CD4-positive, alpha-beta T cell treated with Interleukin-6 for 4 hours (primary cell): Measurements from ENCODE around the gene MYLK.
"Not testable (repeated sequence)": the region's sequence is repeated elsewhere in the genome, so short reads cannot be mapped to it uniquely, and the experiment has no call there.

ENCODE experiments used
- DNase-seq: peaks from one replicate; pipeline ENCODE4 v3.0.0-alpha.2; 2020; ENCODE audit warnings: mixed read lengths

The MYLK gene

GRCh38 chr3:123611674-123612073 is 272.5 kb downstream of the MYLK start:
- not testable (repeated sequence) for DNase-seq

GRCh38 chr3:123611082-123611481 is 273.1 kb downstream of the MYLK start:
- DNase-seq, result no peak

- DNase-seq, result no peak
Measured at GRCh38 chr3:123610331-123610730, 273.8 kb downstream of the MYLK start.

- no peak for DNase-seq
Measured at GRCh38 chr3:123609063-123609462, 275.1 kb downstream of the MYLK start.

- no peak for DNase-seq
Measured at GRCh38 chr3:123608263-123608937, 275.7 kb downstream of the MYLK start.

- no peak for DNase-seq
Measured at GRCh38 chr3:123606527-123606926, 277.6 kb downstream of the MYLK start.

GRCh38 chr3:123605789-123606234 is 278.3 kb downstream of the MYLK start:
- DNase-seq, result no peak

- not testable (repeated sequence) for DNase-seq
Measured at GRCh38 chr3:123603153-123603552, 281.0 kb downstream of the MYLK start.

GRCh38 chr3:123602325-123602724 is 281.8 kb downstream of the MYLK start:
- DNase-seq, result no peak

- DNase-seq, result not testable (repeated sequence)
Measured at GRCh38 chr3:123600863-123601262, 283.3 kb downstream of the MYLK start.

GRCh38 chr3:123597561-123597960 is 286.6 kb downstream of the MYLK start:
- no peak for DNase-seq

GRCh38 chr3:123595396-123596180 is 288.5 kb downstream of the MYLK start:
- DNase-seq, result no peak

GRCh38 chr3:123593381-123593780 is 290.8 kb downstream of the MYLK start:
- no peak for DNase-seq

- DNase-seq, result no peak
Measured at GRCh38 chr3:123590685-123591450, 293.3 kb downstream of the MYLK start.

- no peak for DNase-seq
Measured at GRCh38 chr3:123587401-123587800, 296.7 kb downstream of the MYLK start.

GRCh38 chr3:123586968-123587367 is 297.2 kb downstream of the MYLK start:
- no peak for DNase-seq

GRCh38 chr3:123586131-123586530 is 298.0 kb downstream of the MYLK start:
- DNase-seq, result peak; percentile 34

GRCh38 chr3:123584988-123585937 is 298.9 kb downstream of the MYLK start, which contains the start of gene HACD2:
Gene HACD2 (minus strand): TSS chr3:123585053. CDS start chr3:123585027, 26 bp downstream.
- peak; percentile 95 for DNase-seq

GRCh38 chr3:123584284-123584987 is 299.7 kb downstream of the MYLK start:
- no peak for DNase-seq

- DNase-seq, result no peak
Measured at GRCh38 chr3:123583561-123583960, 300.6 kb downstream of the MYLK start.

- DNase-seq, result no peak
Measured at GRCh38 chr3:123582315-123582714, 301.8 kb downstream of the MYLK start.
